NB4 (cell line): Measurements from ENCODE around the gene ADPGK.

Experiments used
- DNase-seq: peaks from one replicate; pipeline ENCODE4 v3.0.0; 2010; ENCODE audit warnings: low read depth
- H3K4me3 ChIP-seq: one replicate; pipeline ENCODE4 v1.5.1; 2011; ENCODE audit warnings: mild to moderate bottlenecking, low read depth, low read length, moderate library complexity
- CTCF ChIP-seq: IDR thresholded peaks from one replicate; pipeline ENCODE4 v1.5.1; 2012; ENCODE audit warnings: low read depth, low read length
- MAX ChIP-seq: IDR thresholded peaks from 2 replicates; pipeline ENCODE4 v1.6.1; 2011; ENCODE audit warnings: low read depth, low read length
- MYC ChIP-seq: IDR thresholded peaks from 2 replicates; pipeline ENCODE4 v1.6.1; 2011; ENCODE audit warnings: low read depth, low read length
- POLR2A ChIP-seq: IDR thresholded peaks from 2 replicates; pipeline ENCODE4 v1.6.1; 2011; ENCODE audit warnings: mild to moderate bottlenecking; ENCODE audit not compliant: insufficient read length; ENCODE audit errors: extremely low read depth

The ADPGK gene

GRCh38 chr15:72787526-72787925, 4.0 kb upstream of the ADPGK start:
- no peak overlapping the region for H3K4me3 ChIP-seq
- DNase-seq, result no peak
- TF ChIP-seq CTCF (no peak), MYC (no peak), POLR2A (no peak), MAX (no peak)

- TF ChIP-seq POLR2A (no peak), CTCF (no peak), MAX (no peak), MYC (no peak)
- no peak for DNase-seq
- no peak overlapping the region for H3K4me3 ChIP-seq
These were observed 3.3 kb upstream of the ADPGK start for GRCh38 chr15:72786676-72787345.

- DNase-seq, result no peak
- no peak overlapping the region for H3K4me3 ChIP-seq
- TF ChIP-seq POLR2A, result no peak
- TF ChIP-seq MAX, result no peak
- no peak for TF ChIP-seq MYC
- TF ChIP-seq CTCF, result no peak
These were observed 2.7 kb upstream of the ADPGK start for GRCh38 chr15:72786242-72786641.

GRCh38 chr15:72785841-72786240, 2.3 kb upstream of the ADPGK start:
- no peak overlapping the region for H3K4me3 ChIP-seq
- DNase-seq, result no peak
- TF ChIP-seq CTCF (no peak), POLR2A (no peak), MAX (no peak), MYC (no peak)

GRCh38 chr15:72785432-72785831, 1.9 kb upstream of the ADPGK start:
- peak; percentile 75 for DNase-seq
- TF ChIP-seq MYC, result no peak
- no peak for TF ChIP-seq CTCF
- no peak for TF ChIP-seq POLR2A
- TF ChIP-seq MAX, result no peak
- no peak overlapping the region for H3K4me3 ChIP-seq

- DNase-seq, result no peak
- TF ChIP-seq POLR2A, result no peak
- TF ChIP-seq MAX, result peak; percentile 73; the same call in 1 of the 2 replicates
- H3K4me3 ChIP-seq, result peak overlapping the region; percentile 69
These were observed 908 bp upstream of the ADPGK start for GRCh38 chr15:72784456-72784876.
